22Rv1 (cell line): ENCODE results near the gene RANBP3L.

Source experiments
- H3K27ac ChIP-seq: fragments of 450-650 bp; 2 replicates; pipeline ENCODE4 v1.5.1; 2017
- ZFX ChIP-seq: fragments of 450-650 bp; IDR thresholded peaks from 2 replicates; pipeline ENCODE4 v1.6.1; 2017; ENCODE audit warnings: antibody characterized with exemption, borderline replicate concordance
- TF ChIP-seq, protein P1 (sequence below): fragments of 450-650 bp; IDR thresholded peaks from 2 replicates; pipeline ENCODE4 v1.5.1; 2017; ENCODE audit warnings: mild to moderate bottlenecking

Gene RANBP3L

DNA sequence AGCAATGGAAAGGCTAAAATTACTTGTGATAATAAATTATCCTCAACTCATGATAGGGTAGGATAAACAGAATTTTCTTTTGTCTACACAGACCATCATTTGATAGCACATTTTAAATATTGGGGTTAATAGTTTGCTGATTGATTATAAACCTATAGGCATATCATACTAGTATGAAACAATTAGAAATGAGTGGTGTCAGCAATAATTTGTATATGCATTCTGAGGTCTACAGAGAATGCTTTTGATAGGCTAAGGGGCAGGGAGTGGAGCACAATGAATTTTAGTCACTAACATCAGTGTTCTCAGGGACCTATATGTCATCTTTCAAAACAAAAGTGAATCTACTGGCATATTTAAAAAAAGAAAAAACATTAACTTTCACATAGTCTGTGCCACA lies 32.2 kb downstream of the RANBP3L start:
- no peak for TF ChIP-seq ZFX
- TF ChIP-seq, protein P1, sequence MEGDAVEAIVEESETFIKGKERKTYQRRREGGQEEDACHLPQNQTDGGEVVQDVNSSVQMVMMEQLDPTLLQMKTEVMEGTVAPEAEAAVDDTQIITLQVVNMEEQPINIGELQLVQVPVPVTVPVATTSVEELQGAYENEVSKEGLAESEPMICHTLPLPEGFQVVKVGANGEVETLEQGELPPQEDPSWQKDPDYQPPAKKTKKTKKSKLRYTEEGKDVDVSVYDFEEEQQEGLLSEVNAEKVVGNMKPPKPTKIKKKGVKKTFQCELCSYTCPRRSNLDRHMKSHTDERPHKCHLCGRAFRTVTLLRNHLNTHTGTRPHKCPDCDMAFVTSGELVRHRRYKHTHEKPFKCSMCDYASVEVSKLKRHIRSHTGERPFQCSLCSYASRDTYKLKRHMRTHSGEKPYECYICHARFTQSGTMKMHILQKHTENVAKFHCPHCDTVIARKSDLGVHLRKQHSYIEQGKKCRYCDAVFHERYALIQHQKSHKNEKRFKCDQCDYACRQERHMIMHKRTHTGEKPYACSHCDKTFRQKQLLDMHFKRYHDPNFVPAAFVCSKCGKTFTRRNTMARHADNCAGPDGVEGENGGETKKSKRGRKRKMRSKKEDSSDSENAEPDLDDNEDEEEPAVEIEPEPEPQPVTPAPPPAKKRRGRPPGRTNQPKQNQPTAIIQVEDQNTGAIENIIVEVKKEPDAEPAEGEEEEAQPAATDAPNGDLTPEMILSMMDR: no peak
- no peak overlapping the region for H3K27ac ChIP-seq

DNA sequence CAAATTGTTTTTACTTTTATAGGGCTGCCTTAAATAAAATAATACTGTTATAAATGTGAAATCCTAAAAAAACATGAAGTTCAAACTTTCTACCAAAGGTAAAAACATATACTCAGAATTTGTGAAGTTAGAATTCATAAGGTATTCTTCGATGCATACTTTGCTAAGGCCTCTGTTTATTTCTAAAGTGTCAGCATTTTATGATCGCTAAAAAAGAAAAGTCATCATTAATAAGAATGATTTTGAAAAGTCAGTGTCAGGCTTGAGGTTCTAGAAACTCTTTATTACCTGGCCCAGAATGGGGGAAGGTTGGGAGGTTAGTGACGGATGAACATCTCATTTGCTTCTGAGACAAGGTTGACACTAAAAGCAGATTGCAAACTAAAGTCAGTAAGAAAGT lies 33.8 kb downstream of the RANBP3L start:
- H3K27ac ChIP-seq: no peak overlapping the region
- no peak for TF ChIP-seq ZFX
- TF ChIP-seq, protein P1: no peak

DNA sequence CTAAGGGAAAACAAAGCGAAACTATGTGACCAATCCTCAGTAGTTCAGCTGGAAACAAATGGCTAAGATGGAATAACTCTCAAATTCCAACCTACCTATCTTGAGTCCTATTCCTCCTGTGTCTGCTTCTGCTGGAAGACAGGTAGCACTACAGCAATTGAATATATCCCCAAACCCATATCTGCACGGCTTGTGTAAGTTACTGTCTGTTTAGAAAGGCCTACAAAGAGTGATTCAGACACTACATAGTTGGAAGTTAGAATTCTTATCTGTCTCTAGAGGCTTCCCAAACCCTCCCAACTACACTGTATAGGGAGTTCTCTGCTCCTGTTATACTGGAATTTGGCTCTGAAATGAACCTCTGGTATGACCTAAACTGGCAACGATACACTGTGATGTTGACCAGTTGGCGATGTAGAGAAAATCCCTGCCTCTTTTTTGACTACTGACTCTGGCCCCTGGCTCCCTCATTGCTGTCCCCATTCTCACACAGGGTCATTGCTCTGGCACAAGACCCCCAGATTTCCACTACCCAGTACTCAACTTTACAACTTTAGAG lies 37.4 kb downstream of the RANBP3L start:
- TF ChIP-seq, protein P1: no peak
- no peak for TF ChIP-seq ZFX
- no peak overlapping the region for H3K27ac ChIP-seq

DNA sequence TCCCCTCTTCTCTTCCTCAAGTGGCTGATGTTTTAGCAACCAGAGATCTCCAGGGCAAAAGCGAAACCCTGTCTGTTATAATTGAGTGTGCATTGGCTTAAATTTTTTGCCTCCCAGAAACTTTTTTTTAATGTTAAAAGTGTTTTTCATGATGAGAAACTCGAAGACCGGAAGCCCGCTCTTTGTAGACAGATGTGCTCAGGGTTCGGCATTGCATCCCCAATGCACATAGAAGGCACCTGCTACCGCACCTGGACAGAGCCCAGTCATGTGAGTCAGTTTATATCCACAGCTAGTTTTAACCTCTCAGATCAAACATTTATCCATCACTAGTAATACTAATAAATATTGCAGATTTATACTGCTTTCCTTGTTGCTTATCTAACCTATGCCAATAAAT lies 40.5 kb downstream of the RANBP3L start:
- TF ChIP-seq, protein P1: no peak
- no peak for TF ChIP-seq ZFX
- no peak overlapping the region for H3K27ac ChIP-seq

DNA sequence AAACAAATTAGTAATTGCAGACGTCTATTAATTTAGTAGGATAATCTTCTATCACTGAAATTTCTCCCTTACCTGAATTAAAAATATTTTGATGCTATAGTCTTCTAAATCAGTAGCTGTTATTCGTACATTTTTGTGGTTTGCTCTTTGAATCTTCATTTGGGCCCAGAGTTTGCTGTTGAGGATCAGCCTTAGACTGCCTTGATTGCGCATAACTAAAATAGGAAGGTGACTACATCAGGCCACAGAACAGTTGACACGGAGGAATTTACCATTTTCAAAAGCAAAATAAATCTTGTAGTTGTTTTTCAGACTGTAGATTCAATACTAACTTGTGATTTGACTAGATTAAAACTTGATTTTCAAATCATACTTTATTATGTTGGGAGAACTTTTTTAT lies 48.1 kb downstream of the RANBP3L start:
- no peak overlapping the region for H3K27ac ChIP-seq
- TF ChIP-seq, protein P1: no peak

DNA sequence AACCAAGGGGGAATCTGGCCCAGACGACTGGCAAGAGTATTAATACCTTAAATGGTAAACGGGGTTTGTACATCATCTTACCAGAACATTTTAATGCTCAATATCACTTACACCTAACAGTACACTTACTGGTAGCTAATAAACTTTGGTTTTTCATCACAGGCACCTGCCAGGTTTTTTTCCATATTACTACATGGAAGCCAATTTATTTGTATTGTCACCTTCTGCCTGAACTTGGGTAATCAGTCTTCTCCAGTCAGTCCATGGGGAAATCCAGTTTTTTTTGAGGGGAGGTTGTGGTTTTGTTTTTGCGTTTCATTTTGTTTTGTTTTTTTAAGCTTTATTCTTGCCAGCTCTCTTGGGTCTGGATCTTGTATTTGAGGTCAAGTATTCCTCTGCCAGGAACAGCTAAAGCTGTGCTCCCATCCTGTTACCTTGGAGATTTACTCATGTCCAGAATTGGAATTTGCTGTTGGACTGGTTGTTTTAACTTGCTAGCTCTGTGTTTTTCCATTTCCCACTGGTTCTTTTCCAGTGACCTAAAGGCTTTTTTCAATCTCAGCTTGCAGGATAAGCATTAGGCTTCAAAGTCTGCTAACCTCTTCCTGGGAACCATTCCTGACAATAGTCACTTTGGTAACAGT lies 48.9 kb downstream of the RANBP3L start:
- no peak for TF ChIP-seq ZFX
- TF ChIP-seq, protein P1: no peak
- no peak overlapping the region for H3K27ac ChIP-seq

DNA sequence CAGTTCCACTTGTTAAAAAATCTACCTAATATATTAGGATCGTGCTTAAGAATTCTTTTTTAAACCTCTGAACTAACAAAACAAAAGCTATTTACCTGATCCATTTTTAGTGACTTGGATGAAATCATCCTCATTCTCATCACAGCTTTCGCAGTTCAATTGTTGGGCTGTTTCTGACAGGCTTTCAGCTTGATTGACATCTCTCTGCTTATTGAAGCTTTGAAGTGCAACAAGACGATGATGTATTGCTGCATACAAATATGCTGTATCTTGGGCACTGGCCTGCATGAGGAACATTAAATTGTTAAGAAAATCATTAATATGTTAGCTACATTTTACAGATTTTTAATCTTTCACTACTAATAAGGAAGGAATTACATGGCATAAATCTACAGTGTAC lies 50.5 kb downstream of the RANBP3L start:
- H3K27ac ChIP-seq: no peak overlapping the region
- no peak for TF ChIP-seq ZFX
- TF ChIP-seq, protein P1: no peak
